ENCODE measurements around the gene TEC. TPM values are rescaled to one million over a fixed set of nuclear protein-coding genes. Genes with fewer than 3 reads are reported as not detected.

TEC gene
- polyA plus RNA-seq, 1 donor (not counting 4 experiments of a cell fraction or from before 2014, with no cell fraction given), result 0.39 TPM

DNA sequence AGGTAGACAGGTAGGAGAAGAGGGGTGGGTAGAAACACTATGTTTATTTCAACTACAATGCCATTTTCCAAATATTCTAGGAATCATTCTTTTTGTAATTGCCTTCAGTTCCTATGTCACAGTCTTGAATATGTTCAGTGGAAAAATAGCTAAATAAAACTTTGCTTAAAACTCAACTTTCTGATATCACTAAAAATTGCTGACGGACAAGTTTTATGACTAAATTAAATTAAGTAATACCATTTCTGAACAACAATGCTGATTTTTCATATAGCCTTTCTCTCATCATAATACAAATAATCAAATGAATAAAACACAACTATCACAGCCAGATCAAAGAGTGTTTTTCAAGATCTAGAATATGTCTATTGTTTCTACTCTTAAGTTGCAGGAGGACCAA is 53.1 kb downstream of the TEC start:
- FAIRE-seq (no peak), DNase-seq (ENCODE audit: low read depth, low spot score) (no peak)
- no peak overlapping the region for H3K4me3 ChIP-seq (ENCODE audit: control insufficient read depth in 2 of 3, extremely low read depth in 1 of 3, insufficient read depth in 2 of 3, low read depth in 1 of 3, low read length in 3 of 3)
- H3K27me3 ChIP-seq (ENCODE audit: control insufficient read depth, extremely low read depth, insufficient read depth, low read length), result no peaks in the 10 kb centered on the region
- H3K9me3 ChIP-seq (ENCODE audit: control insufficient read depth, low read depth, low read length), result no peaks in the 10 kb centered on the region
- TF ChIP-seq, protein P1, sequence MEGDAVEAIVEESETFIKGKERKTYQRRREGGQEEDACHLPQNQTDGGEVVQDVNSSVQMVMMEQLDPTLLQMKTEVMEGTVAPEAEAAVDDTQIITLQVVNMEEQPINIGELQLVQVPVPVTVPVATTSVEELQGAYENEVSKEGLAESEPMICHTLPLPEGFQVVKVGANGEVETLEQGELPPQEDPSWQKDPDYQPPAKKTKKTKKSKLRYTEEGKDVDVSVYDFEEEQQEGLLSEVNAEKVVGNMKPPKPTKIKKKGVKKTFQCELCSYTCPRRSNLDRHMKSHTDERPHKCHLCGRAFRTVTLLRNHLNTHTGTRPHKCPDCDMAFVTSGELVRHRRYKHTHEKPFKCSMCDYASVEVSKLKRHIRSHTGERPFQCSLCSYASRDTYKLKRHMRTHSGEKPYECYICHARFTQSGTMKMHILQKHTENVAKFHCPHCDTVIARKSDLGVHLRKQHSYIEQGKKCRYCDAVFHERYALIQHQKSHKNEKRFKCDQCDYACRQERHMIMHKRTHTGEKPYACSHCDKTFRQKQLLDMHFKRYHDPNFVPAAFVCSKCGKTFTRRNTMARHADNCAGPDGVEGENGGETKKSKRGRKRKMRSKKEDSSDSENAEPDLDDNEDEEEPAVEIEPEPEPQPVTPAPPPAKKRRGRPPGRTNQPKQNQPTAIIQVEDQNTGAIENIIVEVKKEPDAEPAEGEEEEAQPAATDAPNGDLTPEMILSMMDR (optimal IDR thresholded peaks at IDR 0.05 in 1 of 3, IDR thresholded peaks at IDR 0.05 in 1 of 3, conservative IDR thresholded peaks at IDR 0.05 in 1 of 3; ENCODE audit: extremely low read depth in 1 of 3, insufficient read depth in 2 of 3, low read length in 3 of 3), result no peak
- TF ChIP-seq EZH2 (IDR thresholded peaks at IDR 0.05; ENCODE audit: low read length), result no peak
- no peaks in the 10 kb centered on the region for H3K79me2 ChIP-seq (ENCODE audit: control insufficient read depth, insufficient read depth, low read length)
- no peaks in the 10 kb centered on the region for H4K20me1 ChIP-seq (ENCODE audit: control insufficient read depth, extremely low read depth, insufficient read depth, low read length)
- no peaks in the 10 kb centered on the region for H3K36me3 ChIP-seq (ENCODE audit: control insufficient read depth in 2 of 2, extremely low read depth in 1 of 2, insufficient read depth in 2 of 2, low read length in 2 of 2)
- dilution Hi-C loops (cut with MboI; ENCODE audit: extremely low pct_ligation_motif_present, low sequenced_read_pairs), result no loop called here
- no peak overlapping the region for H3K9ac ChIP-seq (ENCODE audit: control insufficient read depth, extremely low read depth, insufficient read depth, low read length)
- H3K9me1 ChIP-seq (ENCODE audit: control insufficient read depth, extremely low read depth, insufficient read depth, low read length), result no peaks in the 10 kb centered on the region
- no peak overlapping the region for H3K4me2 ChIP-seq (ENCODE audit: control insufficient read depth, extremely low read depth, insufficient read depth, low read depth, low read length)
- H3K4me1 ChIP-seq (ENCODE audit: control insufficient read depth, extremely low read depth, insufficient read depth, low read length), result no peaks in the 10 kb centered on the region
- H2AFZ ChIP-seq (ENCODE audit: control insufficient read depth, low read length), result no peak overlapping the region
- no peak overlapping the region for H3K27ac ChIP-seq (ENCODE audit: control insufficient read depth, insufficient read depth, low read length)

DNA sequence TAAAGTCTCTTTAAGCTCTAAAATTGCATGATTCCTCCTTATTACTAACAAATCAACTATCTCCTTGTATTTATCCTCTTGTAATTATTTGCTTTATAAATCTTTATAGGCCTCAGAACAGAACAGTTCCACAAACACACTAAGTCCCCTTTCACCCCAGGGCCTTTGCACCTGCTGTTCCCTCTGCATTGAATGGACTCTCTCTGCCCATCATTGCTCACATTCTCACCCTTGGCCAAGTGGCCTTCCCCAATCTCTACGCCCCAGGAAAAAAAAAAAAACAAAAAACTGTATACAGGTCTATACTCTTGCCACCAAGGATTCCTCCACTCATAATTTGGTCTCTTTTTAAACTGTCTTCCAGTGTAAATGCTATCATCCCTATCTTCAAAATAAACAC is 53.7 kb downstream of the TEC start:
- Histone ChIP-seq H3K4me1 (ENCODE audit: control insufficient read depth, extremely low read depth, insufficient read depth, low read length) (no peaks in the 10 kb centered on the region), H3K36me3 (ENCODE audit: control insufficient read depth in 2 of 2, extremely low read depth in 1 of 2, insufficient read depth in 2 of 2, low read length in 2 of 2) (no peaks in the 10 kb centered on the region), H3K9me3 (ENCODE audit: control insufficient read depth, low read depth, low read length) (no peaks in the 10 kb centered on the region), H3K27me3 (ENCODE audit: control insufficient read depth, extremely low read depth, insufficient read depth, low read length) (no peaks in the 10 kb centered on the region), H2AFZ (ENCODE audit: control insufficient read depth, low read length) (no peak overlapping the region), H3K9me1 (ENCODE audit: control insufficient read depth, extremely low read depth, insufficient read depth, low read length) (no peaks in the 10 kb centered on the region), H4K20me1 (ENCODE audit: control insufficient read depth, extremely low read depth, insufficient read depth, low read length) (no peaks in the 10 kb centered on the region), H3K4me3 (ENCODE audit: control insufficient read depth in 2 of 3, extremely low read depth in 1 of 3, insufficient read depth in 2 of 3, low read depth in 1 of 3, low read length in 3 of 3) (no peak overlapping the region), H3K79me2 (ENCODE audit: control insufficient read depth, insufficient read depth, low read length) (no peaks in the 10 kb centered on the region), H3K27ac (ENCODE audit: control insufficient read depth, insufficient read depth, low read length) (no peak overlapping the region), H3K4me2 (ENCODE audit: control insufficient read depth, extremely low read depth, insufficient read depth, low read depth, low read length) (no peak overlapping the region), H3K9ac (ENCODE audit: control insufficient read depth, extremely low read depth, insufficient read depth, low read length) (no peak overlapping the region)
- TF ChIP-seq, protein P1 (optimal IDR thresholded peaks at IDR 0.05 in 1 of 3, IDR thresholded peaks at IDR 0.05 in 1 of 3, conservative IDR thresholded peaks at IDR 0.05 in 1 of 3; ENCODE audit: extremely low read depth in 1 of 3, insufficient read depth in 2 of 3, low read length in 3 of 3), result no peak
- TF ChIP-seq EZH2 (IDR thresholded peaks at IDR 0.05; ENCODE audit: low read length), result no peak
- DNase-seq (ENCODE audit: low read depth, low spot score) (no peak), FAIRE-seq (no peak)
- dilution Hi-C loops (cut with MboI; ENCODE audit: extremely low pct_ligation_motif_present, low sequenced_read_pairs), result no loop called here

All from keratinocyte (primary cell).